Hematopoietic multipotent progenitor cell treated with erythropoietin and hydrocortisone succinate and interleukin-3 and kit ligand, for 4 days (in vitro differentiated cells): ENCODE measurements around the gene RASSF4.

Experiments used
- DNase-seq: peaks from one replicate; pipeline ENCODE4 v3.0.0-alpha.2; 2015

Gene RASSF4

DNA sequence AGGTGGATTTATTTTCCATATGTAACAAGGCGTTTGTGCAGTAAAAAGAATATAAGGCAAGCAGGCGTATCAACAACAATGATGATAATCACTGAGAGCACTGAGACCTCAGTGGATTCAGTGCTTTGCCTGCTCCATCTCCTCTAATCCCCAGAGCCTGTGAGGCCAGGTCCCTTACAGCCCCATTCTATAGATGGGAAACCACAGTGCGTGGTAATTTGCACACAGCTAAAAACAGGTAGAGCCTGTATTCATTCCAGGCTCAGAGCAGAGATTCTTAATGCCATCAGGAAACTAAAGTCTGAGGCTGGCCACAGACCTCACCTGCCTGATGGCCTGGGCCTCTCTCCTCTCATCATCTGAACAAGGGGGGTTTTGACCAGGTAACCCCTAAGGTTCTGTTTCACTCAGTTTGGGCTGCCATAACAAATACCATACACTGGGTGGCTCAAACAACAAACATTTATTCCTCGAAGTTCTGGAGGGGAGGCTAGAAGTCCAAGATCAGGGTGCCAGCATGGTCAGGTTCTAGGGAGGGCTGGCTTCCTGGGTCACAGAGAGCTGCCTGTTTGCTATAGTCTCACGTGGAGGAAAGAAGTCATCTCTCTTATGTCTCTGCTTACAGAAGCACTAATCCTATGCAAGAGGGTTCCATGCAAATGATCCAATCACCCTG, 10.3 kb upstream of the RASSF4 start:
- DNase-seq: no peak

DNA sequence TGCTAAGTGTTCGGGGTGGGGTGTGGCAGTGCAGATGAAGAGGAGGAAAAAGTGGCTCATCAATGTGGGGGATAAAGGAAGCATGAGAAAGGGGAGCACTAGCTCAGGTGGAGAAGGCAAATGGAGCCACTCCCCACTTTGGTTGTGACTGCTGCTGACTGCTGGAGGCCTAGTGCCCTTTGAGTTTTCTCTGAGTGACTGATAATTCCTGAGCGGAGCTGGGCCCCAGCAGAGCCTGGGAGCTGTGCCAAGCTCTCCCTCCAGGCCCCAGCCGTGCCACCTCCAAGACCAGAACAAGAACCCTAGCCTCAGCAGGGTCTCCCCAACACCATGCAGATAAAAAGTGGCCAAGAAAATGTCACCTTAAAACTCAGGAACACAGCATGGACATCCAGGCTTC, 9.7 kb upstream of the RASSF4 start:
- no peak for DNase-seq

DNA sequence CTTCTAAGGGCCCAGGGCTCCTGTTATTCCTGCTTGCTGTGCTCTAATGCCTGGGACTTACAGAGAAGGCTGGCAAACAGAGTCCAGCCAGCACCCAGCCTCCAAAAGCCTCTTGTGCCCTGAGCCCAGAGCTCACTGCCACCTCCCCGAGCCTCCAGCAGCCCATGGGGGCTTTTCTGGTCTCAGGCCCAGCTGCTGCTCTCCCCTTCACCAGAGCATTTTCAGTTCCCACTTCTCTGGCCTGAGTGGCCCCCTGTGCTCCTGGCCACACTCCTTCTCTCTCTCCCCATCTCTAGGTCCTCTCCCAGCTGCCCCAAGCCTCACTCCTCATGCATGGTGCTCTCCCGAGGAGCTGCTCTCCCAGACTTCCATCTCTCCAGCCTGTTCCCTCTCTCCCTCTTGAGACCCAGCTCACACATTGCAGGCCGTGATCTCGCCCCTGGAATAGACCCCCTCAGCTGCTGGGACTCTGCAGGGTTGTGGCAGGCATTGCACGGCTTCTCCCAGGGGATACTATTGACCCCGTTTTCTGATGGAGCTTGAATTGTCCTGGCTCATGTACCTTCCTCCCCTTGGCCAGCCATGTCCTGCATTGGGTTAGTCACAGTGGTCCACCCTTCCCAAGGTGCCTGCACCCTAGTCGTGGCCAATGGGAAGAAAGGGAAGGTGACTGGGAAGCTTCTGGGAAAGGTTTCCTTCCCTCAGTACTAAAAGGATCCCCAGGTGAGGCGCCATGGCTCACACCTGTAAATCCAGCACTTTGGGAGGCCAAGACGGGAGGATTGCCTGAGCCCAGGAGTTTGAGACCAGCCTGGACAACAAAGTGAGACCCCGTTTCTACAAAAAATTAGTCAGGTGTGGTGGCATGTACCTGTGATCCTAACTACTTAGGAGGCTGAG, 9.0 kb upstream of the RASSF4 start:
- DNase-seq: no peak

DNA sequence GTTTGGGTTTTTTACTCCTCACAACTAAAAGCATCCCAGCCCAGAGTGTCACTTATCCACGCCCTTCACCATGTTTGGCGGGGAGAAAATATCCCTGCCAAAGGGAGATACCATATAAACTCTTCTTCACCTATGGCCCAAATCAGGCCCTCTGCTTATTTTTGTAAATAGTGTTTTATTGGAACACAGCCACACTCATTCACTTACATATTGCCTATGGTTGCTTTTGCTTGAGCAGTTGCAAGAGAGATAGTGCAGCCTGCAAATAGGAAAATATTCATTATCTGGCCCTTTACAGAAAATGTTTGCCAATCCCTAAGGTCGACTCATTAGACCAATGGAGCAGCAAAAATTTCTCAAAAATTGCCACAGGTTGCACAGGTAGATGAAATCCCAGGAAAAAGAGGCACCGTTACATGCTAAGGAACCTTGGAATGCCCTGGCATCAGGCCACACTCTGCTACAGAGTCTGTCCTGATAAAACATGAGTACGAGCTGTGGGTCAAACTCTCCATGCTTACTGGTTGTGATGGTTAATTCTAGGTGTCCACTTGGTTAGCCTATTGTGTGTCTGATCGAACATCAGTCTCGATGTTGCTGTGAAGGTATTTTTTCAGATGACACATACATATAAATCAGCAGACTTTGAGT, 7.9 kb upstream of the RASSF4 start:
- no peak for DNase-seq

DNA sequence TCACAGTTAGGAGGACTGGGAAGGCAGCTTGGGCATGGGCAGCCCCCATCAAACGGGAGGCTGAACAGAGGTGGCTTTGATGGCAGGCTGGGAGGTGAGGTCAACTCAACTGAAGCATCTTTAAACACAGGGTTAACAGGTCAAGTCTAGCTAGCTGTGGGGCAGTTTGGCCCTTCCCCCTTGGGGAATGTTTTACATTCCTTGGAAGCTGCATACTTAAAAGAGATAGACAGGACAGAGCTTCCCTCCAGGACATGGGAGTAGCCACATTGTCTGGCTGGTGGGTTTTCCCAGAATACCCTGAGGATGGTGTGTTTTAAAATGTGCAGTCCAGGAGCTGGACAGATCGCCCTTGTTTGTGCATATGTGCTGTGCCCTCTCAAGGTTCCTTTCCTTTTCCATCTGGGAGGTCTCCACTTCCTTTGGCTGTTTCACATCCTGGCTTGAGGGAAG, 6.8 kb upstream of the RASSF4 start:
- DNase-seq: no peak

DNA sequence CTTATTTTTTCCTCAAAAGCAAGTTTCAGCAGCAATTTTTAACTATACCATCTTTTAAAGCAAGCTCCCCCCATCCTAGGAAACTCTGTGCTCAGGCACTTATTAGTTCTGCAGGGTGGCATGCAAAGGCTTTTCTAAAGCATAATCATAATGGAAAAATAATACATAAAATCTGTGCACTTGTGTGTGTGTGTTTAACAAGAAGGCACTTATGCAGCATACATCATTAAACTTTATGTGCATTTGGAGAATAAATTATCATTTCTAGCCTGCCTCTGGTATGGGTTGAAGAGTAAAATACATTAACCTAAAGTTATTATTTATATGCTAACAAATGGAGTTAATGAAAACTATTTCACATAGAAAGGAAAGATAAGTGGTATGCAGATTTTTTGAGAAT, 5.6 kb upstream of the RASSF4 start:
- no peak for DNase-seq

DNA sequence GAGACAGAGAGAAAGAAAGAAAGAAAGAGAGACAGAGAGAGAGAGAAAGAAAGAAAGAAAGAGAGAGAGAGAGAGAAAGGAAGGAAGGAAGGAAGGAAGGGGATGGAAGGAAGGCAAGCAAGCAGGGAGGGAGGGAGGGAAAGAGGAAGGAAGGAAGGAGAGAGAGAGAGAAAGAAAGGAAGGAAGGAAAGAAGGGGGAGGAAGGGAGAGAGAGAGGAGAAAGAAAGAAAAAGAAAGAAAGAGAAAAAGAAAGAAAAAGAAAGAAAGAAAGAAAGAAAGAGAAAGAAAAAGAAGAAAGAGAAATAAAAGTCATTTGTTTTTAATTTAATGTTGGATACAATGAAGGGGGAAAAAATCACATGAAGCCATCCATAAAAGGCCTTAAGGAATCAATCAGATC, 4.6 kb upstream of the RASSF4 start:
- DNase-seq: no peak

DNA sequence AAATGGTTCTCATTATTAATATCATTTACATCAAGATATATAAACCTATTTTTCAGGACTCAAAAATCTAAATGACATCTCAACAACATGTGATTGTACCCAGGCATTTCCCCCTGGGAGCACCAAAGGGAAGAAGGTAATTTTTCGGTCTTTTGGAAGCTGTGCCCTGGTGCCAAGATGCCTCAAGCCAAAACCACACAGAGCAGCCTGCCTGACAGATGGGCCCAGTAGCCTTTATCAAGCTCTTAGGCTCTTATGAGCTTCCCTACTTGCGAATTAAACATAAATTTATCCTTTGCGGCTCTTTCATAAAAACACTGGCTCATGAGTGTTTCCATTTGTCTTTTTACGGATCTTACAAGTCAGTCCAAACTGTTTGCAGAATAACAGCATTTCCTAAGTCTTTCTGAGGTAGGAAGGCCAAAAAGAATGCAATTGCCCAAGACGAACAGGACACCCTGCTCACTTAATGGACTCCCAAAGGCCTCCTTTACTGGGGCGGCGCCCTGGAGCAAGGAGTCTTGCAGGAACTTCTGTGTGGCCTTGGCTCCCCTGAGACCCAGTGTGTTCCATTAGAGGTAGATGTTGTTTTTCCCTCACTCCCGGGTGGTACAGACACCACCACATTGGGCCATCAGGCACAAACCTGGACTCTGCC, 4.1 kb upstream of the RASSF4 start:
- no peak for DNase-seq

DNA sequence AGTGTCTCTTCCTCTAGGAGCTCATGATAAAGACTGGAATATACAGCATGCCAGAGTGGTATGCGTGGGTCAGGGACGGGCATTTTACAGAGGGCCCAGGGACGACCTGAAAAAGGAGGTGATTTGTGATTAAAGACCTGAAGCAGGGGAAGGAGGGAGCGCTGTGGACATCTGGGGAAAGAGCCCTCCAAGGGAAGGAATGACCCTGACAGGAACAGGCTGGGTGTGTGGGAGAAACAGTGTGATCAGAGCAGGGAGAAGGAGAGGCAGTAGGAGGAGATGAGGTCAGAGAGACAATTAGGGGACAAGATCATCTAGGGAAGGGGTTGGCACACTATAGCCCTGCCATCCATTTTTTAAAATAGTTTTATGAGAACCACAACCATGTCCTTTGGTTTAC, 3.4 kb upstream of the RASSF4 start:
- no peak for DNase-seq

DNA sequence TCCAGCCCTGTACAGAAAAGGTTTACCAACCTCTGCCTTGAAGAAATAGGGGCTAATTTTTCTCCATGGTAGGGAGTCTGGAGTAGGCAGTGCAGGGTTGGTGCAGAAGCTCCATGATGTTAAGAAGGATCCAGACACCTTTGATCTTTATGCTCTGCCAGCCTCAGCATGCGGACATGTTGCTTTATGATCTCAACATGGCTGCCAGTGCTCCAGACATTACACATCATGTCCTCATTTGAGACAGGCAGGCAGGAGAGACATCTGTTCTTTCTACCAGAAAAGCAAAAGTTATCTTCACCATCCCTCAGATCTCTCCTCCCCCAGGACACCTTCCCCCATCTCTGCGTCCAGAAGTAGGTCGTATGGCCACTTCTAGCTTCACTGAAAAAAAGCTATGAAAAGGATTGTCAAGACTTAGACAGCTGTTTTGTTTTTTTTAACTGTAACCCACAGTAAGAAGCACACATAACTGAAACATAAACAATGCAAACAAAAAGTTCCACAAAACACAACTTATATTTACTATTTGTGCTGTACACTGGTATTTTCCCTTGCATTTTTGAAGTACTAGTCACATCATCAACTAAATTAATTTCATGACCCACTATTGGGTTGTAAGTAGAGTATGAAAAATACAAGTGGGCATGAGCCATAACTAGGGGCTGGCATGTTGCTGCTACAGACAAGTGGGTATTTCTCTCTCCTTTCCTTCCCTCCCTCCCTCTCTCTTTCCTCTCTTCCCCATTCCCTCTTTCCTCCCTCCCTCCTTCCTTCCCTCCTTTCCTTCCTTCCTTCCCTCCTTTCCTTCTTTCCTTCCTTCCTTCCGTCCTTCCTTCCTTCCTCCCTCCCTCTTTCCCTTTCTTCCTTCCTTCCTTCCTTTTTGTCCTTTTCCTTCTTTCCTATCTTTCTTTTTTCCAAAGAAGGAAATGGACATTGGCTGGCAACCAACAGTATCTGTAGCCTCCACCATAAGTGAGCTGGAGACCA, 2.6 kb upstream of the RASSF4 start:
- DNase-seq: no peak

DNA sequence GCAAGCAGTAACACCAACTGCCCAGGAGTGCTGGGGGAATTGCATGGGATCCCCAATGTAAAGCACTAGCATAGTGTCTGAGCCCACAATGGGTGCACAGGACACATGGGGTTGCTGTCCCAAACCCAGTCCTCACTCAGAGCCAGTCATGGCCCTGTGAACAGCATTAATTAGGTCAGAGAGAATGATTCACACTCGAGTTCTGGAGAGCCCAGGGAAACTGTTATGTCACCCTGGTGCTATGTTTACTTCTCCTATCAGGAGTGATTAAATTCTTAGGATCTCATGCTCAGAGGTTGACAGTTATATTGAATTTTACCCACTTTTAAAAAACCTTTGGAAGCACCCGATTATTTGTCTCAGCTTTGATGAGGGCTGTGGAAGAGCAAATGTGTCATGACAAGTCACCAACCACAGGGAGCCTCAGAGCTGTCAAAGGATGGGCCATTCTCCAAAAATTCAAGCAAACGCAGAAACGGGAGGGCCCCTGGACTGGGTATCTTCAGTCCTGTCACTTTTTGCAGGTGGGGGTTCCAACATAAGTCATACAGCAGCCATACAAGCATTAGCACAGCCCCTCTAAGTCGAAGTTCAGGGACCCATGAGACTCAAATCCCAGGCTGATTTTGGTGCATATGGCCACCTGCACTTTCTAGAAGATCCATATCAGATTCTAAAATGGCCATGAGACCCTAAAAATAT, 1.3 kb upstream of the RASSF4 start:
- no peak for DNase-seq

DNA sequence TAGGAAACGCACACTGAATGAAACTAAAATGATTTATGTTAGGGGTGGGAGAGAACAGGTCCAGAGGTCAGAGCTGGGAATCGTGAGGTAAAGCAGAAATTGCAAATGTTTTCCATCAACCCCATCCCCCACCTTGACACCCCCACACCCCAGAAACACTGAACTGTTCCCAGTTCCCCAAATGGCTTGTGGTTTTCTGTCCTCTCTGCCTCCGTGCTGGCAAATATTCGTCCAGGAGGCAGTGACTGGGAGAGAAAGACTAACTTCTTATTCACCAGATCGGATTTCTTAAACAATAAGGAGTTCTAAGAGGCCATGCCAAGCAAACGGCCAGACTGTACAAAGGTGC, 730 bp upstream of the RASSF4 start:
- no peak for DNase-seq

DNA sequence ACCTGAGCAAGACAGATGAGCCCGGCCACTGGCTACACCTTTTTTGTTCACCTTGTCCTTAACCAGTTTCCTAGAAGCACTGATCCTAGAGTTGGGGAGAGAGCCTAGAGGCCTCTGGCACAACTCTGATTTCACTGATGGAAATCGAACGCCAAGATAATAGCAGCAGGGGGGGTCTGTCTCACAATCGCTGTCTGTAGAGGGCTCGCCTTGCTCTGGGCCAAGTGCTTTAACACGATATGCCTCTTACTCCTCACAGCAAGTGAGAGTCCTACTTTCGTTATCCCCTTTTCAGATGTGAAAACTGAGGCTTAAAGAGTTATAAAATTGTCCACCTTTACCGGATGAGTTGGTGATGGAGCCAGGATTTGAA, 472 bp downstream of the RASSF4 start:
- no peak for DNase-seq

DNA sequence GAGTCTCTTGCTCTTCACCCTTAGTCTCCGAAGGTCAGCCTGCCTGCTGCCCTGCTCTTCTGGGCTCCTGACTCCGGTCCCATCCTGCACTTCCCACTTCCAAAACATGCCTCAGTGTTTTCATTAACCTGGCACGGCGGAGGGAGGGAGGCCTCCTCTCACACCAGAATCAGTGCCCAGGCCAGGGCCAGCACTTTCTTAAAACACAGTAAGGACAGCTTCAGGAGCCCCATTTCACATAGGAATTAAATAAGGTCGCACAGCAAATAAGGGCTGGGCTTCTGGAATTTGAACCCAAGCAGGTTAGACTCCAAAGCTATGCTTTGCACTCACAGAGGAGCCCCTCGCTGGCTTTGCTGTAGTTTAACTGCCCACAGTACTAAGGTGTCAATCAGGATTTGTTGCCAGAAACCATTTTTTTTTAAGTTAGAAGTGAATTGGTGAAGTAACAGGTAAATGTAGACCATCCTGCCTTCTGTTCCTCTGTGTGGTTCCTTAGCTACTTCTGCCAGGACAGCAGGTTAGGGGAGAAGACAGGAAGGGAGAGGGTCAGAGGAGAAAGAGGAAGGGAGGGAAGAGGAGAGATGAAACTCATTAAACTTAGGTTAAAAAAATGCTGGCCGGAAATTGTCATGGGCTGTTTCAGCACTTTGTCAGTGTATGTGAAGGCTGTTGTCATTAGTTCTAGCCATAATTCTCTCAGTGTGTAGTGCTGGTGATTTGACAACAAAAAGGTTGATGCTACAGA, 1.1 kb downstream of the RASSF4 start:
- no peak for DNase-seq

DNA sequence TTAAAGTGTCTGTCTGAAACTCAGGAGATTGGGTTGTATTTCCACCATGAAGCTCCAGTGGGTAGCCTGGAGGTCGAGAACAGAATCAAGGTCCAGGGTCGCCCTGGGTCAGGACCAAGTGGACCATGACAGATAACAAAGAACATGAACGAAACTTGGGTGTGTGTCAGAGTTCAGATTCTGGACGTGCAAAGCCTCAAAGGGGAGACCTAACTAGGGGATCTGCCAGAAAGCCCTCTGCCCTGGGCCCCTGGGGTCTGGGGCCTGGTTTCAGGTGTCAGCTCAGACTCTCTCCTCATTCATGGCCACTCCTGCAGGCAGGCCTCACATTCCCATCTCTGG, 1.6 kb downstream of the RASSF4 start:
- DNase-seq: no peak

DNA sequence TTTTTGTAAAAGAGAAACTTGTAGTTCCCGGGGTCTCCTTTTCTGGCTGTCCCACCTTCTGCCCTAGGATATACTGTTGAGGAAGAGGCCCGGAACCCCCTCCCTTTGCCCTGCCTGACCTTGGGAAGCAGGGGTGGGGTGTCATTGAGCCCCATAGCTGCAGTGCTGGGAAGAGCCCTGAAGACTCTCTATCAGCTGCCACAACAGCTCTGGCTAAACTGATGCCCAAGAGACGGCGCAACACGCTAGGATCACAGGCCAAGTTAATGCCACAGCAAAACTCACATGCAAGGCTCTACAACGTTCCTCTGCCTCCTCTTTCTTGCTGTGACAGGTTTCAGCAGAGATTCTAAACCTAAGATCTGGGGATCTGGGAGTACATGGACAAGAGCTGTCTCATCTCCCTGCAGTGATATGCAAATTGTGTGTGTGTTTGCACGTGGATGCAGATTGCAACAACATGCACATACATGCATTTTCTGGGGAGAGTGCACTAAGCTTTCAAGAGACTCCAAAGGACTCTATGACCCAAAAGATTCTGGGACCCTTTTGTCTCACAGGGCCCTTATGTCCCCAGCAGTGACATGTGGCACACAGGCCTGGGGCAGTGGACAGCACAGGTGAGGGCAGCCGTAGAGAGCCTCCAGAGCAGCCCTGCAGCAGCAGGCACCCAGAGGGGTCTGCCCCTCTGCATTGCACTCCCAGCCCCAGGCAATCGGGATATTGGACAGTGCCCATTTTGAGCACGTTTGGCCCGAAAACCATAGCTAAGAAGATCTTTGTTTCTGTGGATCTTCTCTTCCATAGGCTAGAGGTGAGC, 2.5 kb downstream of the RASSF4 start:
- DNase-seq: no peak

DNA sequence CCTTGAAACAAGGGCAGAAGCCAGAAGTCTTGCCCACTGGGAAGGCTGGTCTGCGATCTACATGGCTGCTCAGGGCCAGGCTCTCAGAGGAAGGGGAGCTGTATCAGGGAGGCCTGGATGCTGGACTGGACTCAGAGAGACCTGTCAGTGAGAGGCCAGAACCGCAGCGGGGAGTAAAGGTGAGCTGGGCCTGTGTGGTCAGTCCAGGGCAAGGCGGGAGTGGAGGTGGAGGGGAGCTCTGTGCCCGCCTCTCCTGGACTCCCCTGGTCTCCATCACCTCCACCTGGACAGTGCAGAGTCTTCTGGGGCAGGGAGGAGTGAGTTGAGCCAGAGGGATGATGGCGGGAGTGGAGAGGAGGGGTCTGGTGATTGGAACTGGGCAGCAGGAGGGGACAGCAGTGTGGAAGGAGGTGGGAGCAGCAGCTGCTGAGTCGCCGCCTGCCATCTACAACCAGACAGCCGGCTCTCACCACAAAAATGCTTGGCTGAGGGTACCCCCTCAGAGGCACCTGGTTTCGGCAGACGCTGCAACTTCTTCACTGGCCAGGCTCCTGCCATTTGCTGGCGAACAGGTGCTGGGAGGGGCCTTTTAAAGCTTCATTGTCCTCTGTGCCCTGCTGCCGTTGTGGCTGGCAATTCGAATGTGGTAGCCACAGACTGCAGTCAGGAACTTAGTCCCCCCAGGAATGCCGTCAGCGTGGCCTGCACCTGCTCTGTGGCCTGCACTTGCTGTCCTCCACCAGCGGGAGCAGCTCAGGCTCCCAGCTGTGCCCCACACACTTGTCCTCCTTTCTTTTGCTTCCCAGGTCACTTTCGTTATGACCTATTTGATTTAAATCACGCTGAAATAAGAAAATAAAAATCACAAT, 3.5 kb downstream of the RASSF4 start:
- DNase-seq: no peak

DNA sequence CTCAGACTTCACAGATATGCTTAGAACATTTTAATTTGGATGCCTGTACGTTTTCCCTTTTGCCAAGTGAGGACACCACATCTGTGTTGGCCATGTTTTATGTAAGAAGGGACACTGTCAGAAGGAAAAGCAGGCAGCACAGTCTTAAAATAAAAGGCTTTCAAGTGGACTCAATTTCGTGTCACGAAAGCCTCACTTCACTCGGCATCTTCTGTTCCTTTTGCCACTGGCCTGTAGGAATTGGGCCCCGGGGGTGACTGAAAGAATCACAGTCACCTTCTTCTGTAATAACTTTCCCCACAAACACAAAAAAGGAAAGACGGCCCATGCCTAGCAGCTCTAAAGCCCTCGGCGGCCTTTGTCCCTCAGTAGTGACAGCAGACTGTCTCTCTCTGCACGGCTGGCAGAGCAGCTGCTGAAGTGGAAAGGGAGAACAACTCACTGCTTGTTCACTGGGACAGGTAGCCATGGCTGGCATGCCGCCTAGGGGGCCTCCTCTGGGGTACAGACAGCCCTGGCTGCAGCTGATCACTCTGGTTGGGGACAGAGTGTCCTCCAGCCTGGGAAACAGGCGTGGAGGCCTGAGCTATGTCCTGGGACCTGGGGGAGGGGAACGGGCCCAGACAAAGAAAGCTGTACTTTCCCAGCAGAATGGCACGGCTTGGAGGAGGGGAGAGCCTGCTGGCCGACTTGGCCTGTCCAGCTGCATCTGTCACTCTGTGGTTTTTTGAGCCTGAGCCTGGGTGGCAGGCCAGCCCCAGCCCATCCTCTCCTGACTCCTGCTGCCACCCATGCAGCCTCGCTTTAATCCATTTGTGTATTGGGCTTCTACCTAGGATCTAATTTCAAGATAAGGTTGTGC, 4.4 kb downstream of the RASSF4 start:
- DNase-seq: no peak
